IMR-90 (cell line): ENCODE measurements around the gene DPYSL5. TPM values are rescaled to one million over a fixed set of nuclear protein-coding genes. Genes with fewer than 3 reads are reported as not detected.

Experiments used
- ATAC-seq: fragments of 200-7000 bp; cut with Tn5 transposase; 2 replicates; pipeline ENCODE4 v1.9.1; 2020; ENCODE audit warnings: low read depth, mild to moderate bottlenecking, moderate library complexity
- BruUV-seq: library from RNA; stranded (reverse); fragments of 400-500 nt; replicated peaks from 2 replicates; lab custom pipeline; 2021; lab: Mats Ljungman, UMichigan
- CTCF ChIA-PET: fragments of 300-600 bp; formaldehyde crosslinking; extraction: SDS; loops from one replicate; lab custom pipeline; 2021; ENCODE audit warnings: antibody characterized with exemption; lab: Yijun Ruan, JAX
- POLR2A ChIA-PET: fragments of 300-600 bp; sonication (Branson Sonifier 250); formaldehyde crosslinking; loops from one replicate; lab custom pipeline; 2022; ENCODE audit warnings: antibody characterized with exemption; ENCODE audit not compliant: unreplicated experiment; lab: Charles Lee
- DNase-seq: peaks from one replicate; pipeline ENCODE4 v3.0.0; 2013
- H2AFZ ChIP-seq: replicated peaks from 2 replicates; pipeline ENCODE3; 2013; ENCODE audit warnings: low read length, mild to moderate bottlenecking; ENCODE audit not compliant: poor library complexity
- H2AK5ac ChIP-seq: 2 replicates; pipeline ENCODE4 v1.6.1; 2013; ENCODE audit warnings: low read depth, low read length, inconsistent platforms
- H2AK9ac ChIP-seq: replicated peaks from 2 replicates; pipeline ENCODE3; 2013; ENCODE audit warnings: mild to moderate bottlenecking, low read depth, low read length, moderate library complexity; ENCODE audit not compliant: poor library complexity
- H2BK120ac ChIP-seq: 2 replicates; pipeline ENCODE4 v1.6.1; 2013; ENCODE audit warnings: low read depth, low read length, inconsistent platforms
- H2BK15ac ChIP-seq: 3 replicates; pipeline ENCODE4 v1.6.1; 2013; ENCODE audit warnings: low read depth, low read length, inconsistent platforms
- H2BK20ac ChIP-seq: 2 replicates; pipeline ENCODE4 v1.6.1; 2013; ENCODE audit warnings: low read depth, mild to moderate bottlenecking, inconsistent platforms, low read length, moderate library complexity
- H2BK5ac ChIP-seq: 2 replicates; pipeline ENCODE4 v1.6.1; 2013; ENCODE audit warnings: mild to moderate bottlenecking, low read depth, low read length, inconsistent platforms; ENCODE audit not compliant: poor library complexity, severe bottlenecking
- H3K14ac ChIP-seq: replicated peaks from 2 replicates; pipeline ENCODE4 v1.6.1; 2013; ENCODE audit warnings: low read depth, low read length, inconsistent platforms
- H3K18ac ChIP-seq: 2 replicates; pipeline ENCODE4 v1.6.1; 2013; ENCODE audit warnings: low read depth, low read length, control low read depth
- H3K23ac ChIP-seq: 2 replicates; pipeline ENCODE4 v1.6.1; 2013; ENCODE audit warnings: low read depth, low read length, inconsistent platforms
- H3K27ac ChIP-seq: 2 replicates; pipeline ENCODE4 v1.5.1; 2013; ENCODE audit warnings: mild to moderate bottlenecking, control low read depth, low read length; ENCODE audit not compliant: insufficient read depth
- H3K27me3 ChIP-seq: 2 replicates; pipeline ENCODE4 v1.6.1; 2013; ENCODE audit warnings: low read length; ENCODE audit not compliant: control insufficient read depth, insufficient read depth
- H3K36me3 ChIP-seq: 2 replicates; pipeline ENCODE4 v1.6.1; 2013; ENCODE audit warnings: low read length, mixed read lengths; ENCODE audit not compliant: control insufficient read depth, insufficient read depth
- H3K4ac ChIP-seq: 2 replicates; pipeline ENCODE4 v1.6.1; 2013; ENCODE audit warnings: low read depth, low read length, inconsistent platforms
- H3K4me1 ChIP-seq: 2 replicates; pipeline ENCODE4 v1.6.1; 2013; ENCODE audit warnings: low read length, mixed read lengths; ENCODE audit not compliant: control insufficient read depth, insufficient read depth
- H3K4me2 ChIP-seq: 2 replicates; pipeline ENCODE4 v1.6.1; 2013; ENCODE audit warnings: low read depth, mild to moderate bottlenecking, control low read depth, low read length, moderate library complexity
- H3K4me3 ChIP-seq: 2 replicates; pipeline ENCODE4 v1.5.1; 2013; ENCODE audit warnings: low read depth, mild to moderate bottlenecking, control low read depth, low read length, moderate library complexity; ENCODE audit not compliant: insufficient read depth
- H3K56ac ChIP-seq: 2 replicates; pipeline ENCODE4 v1.6.1; 2013; ENCODE audit warnings: low read length, inconsistent platforms; ENCODE audit not compliant: insufficient read depth; ENCODE audit errors: extremely low read depth
- H3K79me1 ChIP-seq, 2 experiments: 2 replicates each; pipeline ENCODE4 v1.6.1; 2013; ENCODE audit warnings: low read length in 2 of 2, inconsistent platforms in 1 of 2, low read depth in 1 of 2
- H3K9ac ChIP-seq: 2 replicates; pipeline ENCODE4 v1.6.1; 2013; ENCODE audit warnings: low read depth, low read length, control low read depth
- H3K9me1 ChIP-seq: 2 replicates; pipeline ENCODE4 v1.6.1; 2013; ENCODE audit warnings: low read length, inconsistent platforms; ENCODE audit not compliant: insufficient read depth
- H3K9me3 ChIP-seq: 2 replicates; pipeline ENCODE4 v1.6.1; 2013; ENCODE audit warnings: low read length; ENCODE audit not compliant: control insufficient read depth, insufficient read depth
- H4K20me1 ChIP-seq: 2 replicates; pipeline ENCODE4 v1.6.1; 2013; ENCODE audit warnings: low read length, inconsistent platforms; ENCODE audit not compliant: insufficient read depth
- H4K5ac ChIP-seq: 2 replicates; pipeline ENCODE4 v1.6.1; 2013; ENCODE audit warnings: mild to moderate bottlenecking, low read depth, low read length, control low read depth
- H4K8ac ChIP-seq, 2 experiments: 2 replicates each; pipeline ENCODE4 v1.6.1; 2013; ENCODE audit warnings: low read depth in 2 of 2, low read length in 2 of 2, control low read depth in 1 of 2, inconsistent platforms in 1 of 2
- H4K91ac ChIP-seq: 2 replicates; pipeline ENCODE4 v1.6.1; 2013; ENCODE audit warnings: low read depth, low read length, inconsistent platforms; ENCODE audit not compliant: insufficient read depth
- CEBPB ChIP-seq: IDR thresholded peaks from 2 replicates; pipeline ENCODE4 v1.6.1; 2012; ENCODE audit warnings: low read depth, low read length, improper control_type of control experiment
- CHD1 ChIP-seq: IDR thresholded peaks from 2 replicates; pipeline ENCODE4 v1.6.1; 2012; ENCODE audit warnings: low read depth, low read length, improper control_type of control experiment
- FOS ChIP-seq: fragments of 150-350 bp; IDR thresholded peaks from 2 replicates; pipeline ENCODE4 v1.6.1; 2016; ENCODE audit warnings: low read depth, low read length
- MAFK ChIP-seq: IDR thresholded peaks from 2 replicates; pipeline ENCODE4 v1.6.1; 2012; ENCODE audit warnings: low read depth, low read length, improper control_type of control experiment
- MAZ ChIP-seq: IDR thresholded peaks from 2 replicates; pipeline ENCODE4 v1.6.1; 2012; ENCODE audit warnings: low read depth, mild to moderate bottlenecking, low read length, improper control_type of control experiment, moderate library complexity, borderline replicate concordance
- MXI1 ChIP-seq: IDR thresholded peaks from 2 replicates; pipeline ENCODE4 v1.6.1; 2012; ENCODE audit warnings: low read depth, mild to moderate bottlenecking, low read length, moderate library complexity, borderline replicate concordance
- NFE2L2 ChIP-seq: fragments of 150-350 bp; IDR thresholded peaks from 2 replicates; pipeline ENCODE4 v1.6.1; 2016; ENCODE audit warnings: low read depth, mild to moderate bottlenecking, low read length
- POLR2A ChIP-seq: IDR thresholded peaks from 2 replicates; pipeline ENCODE4 v1.6.1; 2012; ENCODE audit warnings: mild to moderate bottlenecking, low read depth, low read length
- RAD21 ChIP-seq: IDR thresholded peaks from 2 replicates; pipeline ENCODE4 v1.6.1; 2012; ENCODE audit warnings: low read length, improper control_type of control experiment
- RCOR1 ChIP-seq: IDR thresholded peaks from 2 replicates; pipeline ENCODE4 v1.6.1; 2012; ENCODE audit warnings: mild to moderate bottlenecking, low read length, improper control_type of control experiment; ENCODE audit not compliant: insufficient replicate concordance
- RFX5 ChIP-seq: IDR thresholded peaks from 2 replicates; pipeline ENCODE4 v1.8.0; 2012; ENCODE audit warnings: low read depth, mild to moderate bottlenecking, low read length, moderate library complexity
- SMC3 ChIP-seq: fragments of 150-350 bp; IDR thresholded peaks from 2 replicates; pipeline ENCODE4 v1.6.1; 2016; ENCODE audit warnings: low read depth, mild to moderate bottlenecking, antibody characterized with exemption, low read length, moderate library complexity
- WGBS, 2 experiments: methylation state at CpG; one replicate each; pipeline versions ENCODE4 v1.1.5 to v1.1.7; 2013; ENCODE audit warnings: missing lambda C conversion rate in 2 of 2; ENCODE audit not compliant: insufficient read length in 1 of 2; ENCODE audit errors: extremely low coverage in 2 of 2; 5-methylcytosine and 5-hydroxymethylcytosine counted together
- dilution Hi-C: fragments of 300-500 bp; cut with HindIII; formaldehyde crosslinking; loops from one replicate; pipeline ENCODE4 v1.14.3; 2018; ENCODE audit warnings: low sequenced_read_pairs; ENCODE audit not compliant: unreplicated experiment
- in situ Hi-C: fragments of 300-500 bp; cut with MboI; formaldehyde crosslinking; loops from 3 replicates; pipeline ENCODE4 v1.14.3; 2019; ENCODE audit warnings: low sequenced_read_pairs, inconsistent platforms, mixed read lengths
- intact Hi-C: fragments of 100-400 bp; cut with micrococcal nuclease; formaldehyde crosslinking; loops from 2 replicates; pipeline ENCODE4 v1.10.0; 2022
- polyA plus RNA-seq, 3 experiments: library from polyadenylated mRNA; depleted of rRNA; stranded (reverse); fragments of >200 nt; gene quantifications; 2 replicates each; pipeline ENCODE4 v1.2.3, GENCODE V29; 2012; ENCODE audit warnings: low replicate concordance in 1 of 3
- total RNA-seq: library from RNA; depleted of rRNA; stranded (reverse); fragments of >200 nt; gene quantifications from 2 replicates; pipeline ENCODE4 v1.2.3, GENCODE V29; 2012
- TF ChIP-seq, protein P1 (sequence below): fragments of 150-350 bp; IDR thresholded peaks from 2 replicates; pipeline ENCODE4 v1.6.1; 2017; ENCODE audit warnings: mild to moderate bottlenecking, antibody characterized with exemption, low read length, low read depth

DPYSL5 gene
- total and polyA plus RNA-seq, 2 of the 4 experiments (the other 2 are of a cell fraction), result not detected

- intact Hi-C loops, result no loop called here
- dilution Hi-C loops, result no loop called here
- POLR2A ChIA-PET, result no interaction called here
Measured at GRCh38 chr2:26886736-26887135, 38.8 kb downstream of the DPYSL5 start.

More at GRCh38 chr2:26886736-26887135, 38.8 kb downstream of the DPYSL5 start:
- Histone ChIP-seq H4K20me1 (no peaks in the 10 kb centered on the region; the same call in none of the 2 replicates), H3K18ac (no peak overlapping the region), H2BK15ac (no peak overlapping the region), H3K4me1 (no peaks in the 10 kb centered on the region), H3K4ac (no peak overlapping the region), H3K4me2 (no peak overlapping the region), H4K91ac (no peak overlapping the region), H3K23ac (no peak overlapping the region), H3K56ac (no peak overlapping the region), H3K14ac (no peak overlapping the region), H2BK120ac (no peak overlapping the region), H2BK20ac (no peak overlapping the region), H2AFZ (no peak overlapping the region), H2AK9ac (no peak overlapping the region), H3K9me3 (no peaks in the 10 kb centered on the region), H3K9ac (no peak overlapping the region), H3K79me1 (no peaks in the 10 kb centered on the region), H3K27me3 (peaks cover 66% of the 10 kb centered on the region), H4K5ac (no peak overlapping the region), H2AK5ac (no peak overlapping the region), H3K4me3 (no peak overlapping the region), H3K9me1 (no peaks in the 10 kb centered on the region; the same call in 1 of the 2 replicates), H3K36me3 (no peaks in the 10 kb centered on the region), H4K8ac (no peak overlapping the region), H3K27ac (no peak overlapping the region), H2BK5ac (no peak overlapping the region)
- DNase-seq (no peak), ATAC-seq (no peak)
- TF ChIP-seq MAZ (no peak), NFE2L2 (no peak), POLR2A (no peak), RCOR1 (no peak), RAD21 (no peak), RFX5 (no peak), MAFK (no peak), MXI1 (no peak), CHD1 (no peak), FOS (no peak), CEBPB (no peak), SMC3 (no peak)
- TF ChIP-seq, protein P1, sequence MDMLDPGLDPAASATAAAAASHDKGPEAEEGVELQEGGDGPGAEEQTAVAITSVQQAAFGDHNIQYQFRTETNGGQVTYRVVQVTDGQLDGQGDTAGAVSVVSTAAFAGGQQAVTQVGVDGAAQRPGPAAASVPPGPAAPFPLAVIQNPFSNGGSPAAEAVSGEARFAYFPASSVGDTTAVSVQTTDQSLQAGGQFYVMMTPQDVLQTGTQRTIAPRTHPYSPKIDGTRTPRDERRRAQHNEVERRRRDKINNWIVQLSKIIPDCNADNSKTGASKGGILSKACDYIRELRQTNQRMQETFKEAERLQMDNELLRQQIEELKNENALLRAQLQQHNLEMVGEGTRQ, result no peak
- CTCF ChIA-PET, result no interaction called here
- WGBS, 2 experiments, result 67% methylated on average over 2 of the region's 2 CpGs; no CpG with 5 or more reads in 1 of the 2 experiments
- no TSS peak for BruUV-seq
- in situ Hi-C loops, result no loop called here
